ENCODE results near the gene SLC9B2.

DNA sequence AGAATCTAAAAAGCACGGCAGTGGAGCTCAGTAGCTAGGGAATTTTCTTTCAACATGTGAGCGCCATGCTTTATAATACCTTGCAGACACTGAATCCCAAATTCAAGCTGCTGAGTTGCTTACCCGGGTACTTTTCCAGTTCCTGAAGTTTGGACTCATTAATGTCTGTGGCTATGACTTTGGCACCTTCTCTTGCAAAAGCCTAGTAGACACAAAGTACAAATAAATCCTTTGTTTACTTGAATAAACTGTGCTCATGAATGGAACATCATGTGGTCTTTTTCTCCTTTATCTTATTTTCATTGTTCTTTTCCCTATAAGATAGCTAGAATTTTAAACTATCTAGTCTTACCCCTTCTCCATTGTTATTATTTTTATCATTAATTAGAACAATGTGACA lies 18.5 kb upstream of the SLC9B2 start:
- TF ChIP-seq POLR2AphosphoS5 (IDR thresholded peaks at IDR 0.05; ENCODE audit: low read depth, low read length) (no peak), POLR2A (IDR thresholded peaks at IDR 0.05; ENCODE audit: low read depth, low read length) (no peak)

All from GM12892 (cell line).